OCI-LY7 (cell line): ENCODE data around the gene MRNIP.

Source experiments
- EZH2phosphoT487 ChIP-seq: fragments of 200-600 bp; sonication (generic); IDR thresholded peaks from 2 replicates; pipeline ENCODE4 v1.6.1; 2018; ENCODE audit warnings: low read depth, borderline replicate concordance, mild to moderate bottlenecking, mixed run types, antibody characterized with exemption, low read length, moderate library complexity, mixed read lengths
- TF ChIP-seq, protein P1 (sequence below): fragments of 200-600 bp; sonication (generic); conservative IDR thresholded peaks from 2 replicates; pipeline ENCODE4 v1.5.1; 2014; ENCODE audit warnings: mild to moderate bottlenecking, antibody characterized with exemption, low read length, moderate library complexity, mixed read lengths

DNA sequence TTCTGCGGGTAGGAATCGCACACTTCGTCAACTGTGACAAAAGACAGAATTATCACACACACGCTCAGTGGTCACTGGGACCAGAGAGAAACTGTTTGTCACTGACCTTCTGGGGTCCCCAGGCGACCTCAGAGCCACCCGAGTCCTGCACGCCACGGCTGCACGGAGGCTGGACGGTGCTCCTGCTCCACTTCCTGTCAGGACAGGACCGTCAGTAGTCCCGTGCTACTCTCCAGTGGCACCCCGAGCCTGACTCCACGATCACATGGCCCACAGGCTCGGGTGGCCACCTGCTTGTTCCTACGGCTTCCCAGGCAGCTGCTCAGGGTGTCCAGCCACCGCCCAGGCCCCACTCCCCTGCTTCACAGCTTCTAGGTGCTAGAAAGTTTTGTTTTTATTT lies 17.9 kb downstream of the MRNIP start:
- TF ChIP-seq, protein P1, sequence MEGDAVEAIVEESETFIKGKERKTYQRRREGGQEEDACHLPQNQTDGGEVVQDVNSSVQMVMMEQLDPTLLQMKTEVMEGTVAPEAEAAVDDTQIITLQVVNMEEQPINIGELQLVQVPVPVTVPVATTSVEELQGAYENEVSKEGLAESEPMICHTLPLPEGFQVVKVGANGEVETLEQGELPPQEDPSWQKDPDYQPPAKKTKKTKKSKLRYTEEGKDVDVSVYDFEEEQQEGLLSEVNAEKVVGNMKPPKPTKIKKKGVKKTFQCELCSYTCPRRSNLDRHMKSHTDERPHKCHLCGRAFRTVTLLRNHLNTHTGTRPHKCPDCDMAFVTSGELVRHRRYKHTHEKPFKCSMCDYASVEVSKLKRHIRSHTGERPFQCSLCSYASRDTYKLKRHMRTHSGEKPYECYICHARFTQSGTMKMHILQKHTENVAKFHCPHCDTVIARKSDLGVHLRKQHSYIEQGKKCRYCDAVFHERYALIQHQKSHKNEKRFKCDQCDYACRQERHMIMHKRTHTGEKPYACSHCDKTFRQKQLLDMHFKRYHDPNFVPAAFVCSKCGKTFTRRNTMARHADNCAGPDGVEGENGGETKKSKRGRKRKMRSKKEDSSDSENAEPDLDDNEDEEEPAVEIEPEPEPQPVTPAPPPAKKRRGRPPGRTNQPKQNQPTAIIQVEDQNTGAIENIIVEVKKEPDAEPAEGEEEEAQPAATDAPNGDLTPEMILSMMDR = no peak
- TF ChIP-seq EZH2phosphoT487 = no peak
